GM13976 (cell line): ENCODE results near the gene CALM1.

Experiments used
- DNase-seq: peaks from one replicate; pipeline ENCODE4 v3.0.0; 2012; ENCODE audit warnings: low spot score
- in situ Hi-C: fragments of 300-500 bp; cut with MboI; formaldehyde crosslinking; loops from one replicate; pipeline ENCODE4 v1.12.0; 2022; ENCODE audit warnings: low sequenced_read_pairs, mixed read lengths, inconsistent platforms; ENCODE audit not compliant: unreplicated experiment
- TF ChIP-seq, protein P1 (sequence below): IDR thresholded peaks from 2 replicates; pipeline ENCODE4 v1.5.1; 2012; ENCODE audit warnings: borderline replicate concordance, mild to moderate bottlenecking; ENCODE audit not compliant: insufficient read depth; ENCODE audit errors: extremely low read depth, missing control alignments, control extremely low read depth

Gene CALM1

DNA sequence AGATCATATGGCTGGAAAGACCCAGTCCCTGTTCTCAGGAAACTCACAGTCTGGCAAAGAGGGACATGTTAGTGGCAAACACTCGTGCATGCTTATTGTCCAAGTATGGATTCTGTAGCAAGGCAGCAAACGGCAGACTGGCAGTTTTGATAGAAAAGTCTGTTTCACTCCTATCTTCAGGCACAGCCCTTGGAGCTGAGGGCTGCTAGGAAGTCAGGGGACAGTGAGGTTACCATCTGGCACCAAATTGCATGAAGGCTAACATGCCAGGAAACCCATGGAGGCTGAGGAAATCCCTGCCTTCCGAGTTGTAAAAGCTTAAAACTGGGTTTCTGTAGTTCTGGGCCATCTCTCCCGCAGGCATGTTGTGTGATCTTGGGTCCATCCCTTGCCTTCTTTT, 32.9 kb downstream of the CALM1 start:
- in situ Hi-C loops = no loop called here
- TF ChIP-seq, protein P1, sequence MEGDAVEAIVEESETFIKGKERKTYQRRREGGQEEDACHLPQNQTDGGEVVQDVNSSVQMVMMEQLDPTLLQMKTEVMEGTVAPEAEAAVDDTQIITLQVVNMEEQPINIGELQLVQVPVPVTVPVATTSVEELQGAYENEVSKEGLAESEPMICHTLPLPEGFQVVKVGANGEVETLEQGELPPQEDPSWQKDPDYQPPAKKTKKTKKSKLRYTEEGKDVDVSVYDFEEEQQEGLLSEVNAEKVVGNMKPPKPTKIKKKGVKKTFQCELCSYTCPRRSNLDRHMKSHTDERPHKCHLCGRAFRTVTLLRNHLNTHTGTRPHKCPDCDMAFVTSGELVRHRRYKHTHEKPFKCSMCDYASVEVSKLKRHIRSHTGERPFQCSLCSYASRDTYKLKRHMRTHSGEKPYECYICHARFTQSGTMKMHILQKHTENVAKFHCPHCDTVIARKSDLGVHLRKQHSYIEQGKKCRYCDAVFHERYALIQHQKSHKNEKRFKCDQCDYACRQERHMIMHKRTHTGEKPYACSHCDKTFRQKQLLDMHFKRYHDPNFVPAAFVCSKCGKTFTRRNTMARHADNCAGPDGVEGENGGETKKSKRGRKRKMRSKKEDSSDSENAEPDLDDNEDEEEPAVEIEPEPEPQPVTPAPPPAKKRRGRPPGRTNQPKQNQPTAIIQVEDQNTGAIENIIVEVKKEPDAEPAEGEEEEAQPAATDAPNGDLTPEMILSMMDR = no peak
- no peak for DNase-seq

DNA sequence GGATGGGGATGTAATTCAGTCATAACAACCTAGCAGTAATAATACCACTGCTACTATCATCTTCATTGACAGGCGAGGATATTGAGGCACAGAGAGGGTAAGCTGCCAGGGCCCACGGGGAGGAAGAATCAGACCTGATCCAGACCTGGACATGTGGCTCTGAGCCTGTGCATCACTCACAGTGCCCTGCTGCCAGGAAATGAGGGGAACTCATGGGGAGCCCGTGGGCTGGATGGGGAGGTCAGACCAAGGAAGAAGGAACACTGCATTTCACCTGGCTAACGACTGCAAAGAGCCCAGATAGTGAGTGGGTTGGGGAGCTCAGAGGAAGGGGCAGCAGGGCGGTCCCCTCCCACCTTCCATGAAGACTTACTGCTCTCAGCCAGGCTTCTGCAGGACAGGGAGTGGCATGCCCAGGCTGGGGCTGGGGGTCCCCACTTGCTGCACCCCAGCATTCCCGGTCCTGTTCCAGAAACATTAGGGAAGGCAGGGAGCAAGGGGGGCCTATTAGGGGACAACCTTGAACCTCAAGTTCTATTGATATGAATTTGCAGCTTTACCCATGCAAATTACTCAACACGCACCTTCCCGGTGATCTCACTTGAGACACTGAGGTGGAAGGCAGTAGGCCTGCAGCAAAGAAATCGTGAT, 37.7 kb downstream of the CALM1 start:
- TF ChIP-seq, protein P1 = no peak
- no peak for DNase-seq
- in situ Hi-C loops = no loop called here

DNA sequence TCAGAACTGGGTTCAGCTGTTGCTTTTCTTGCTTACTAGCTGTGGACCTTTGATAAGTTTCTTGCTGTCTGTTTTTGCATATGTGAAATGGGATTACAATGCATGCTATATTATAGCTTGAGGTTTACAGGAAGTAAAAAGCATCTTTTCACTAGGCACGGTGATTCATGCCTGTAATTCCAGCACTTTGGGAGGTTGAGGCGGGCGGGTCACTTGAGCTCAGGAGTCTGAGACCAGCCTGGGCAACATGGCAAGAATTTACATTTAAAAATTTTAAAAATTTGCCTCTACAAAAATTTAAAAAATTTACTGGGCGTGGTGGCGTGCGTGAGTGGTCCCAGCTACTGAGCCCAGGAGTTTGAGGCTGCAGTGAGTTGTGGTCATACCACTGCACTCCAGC, 42.0 kb downstream of the CALM1 start:
- DNase-seq = no peak
- in situ Hi-C loops = no loop called here
- TF ChIP-seq, protein P1 = no peak

DNA sequence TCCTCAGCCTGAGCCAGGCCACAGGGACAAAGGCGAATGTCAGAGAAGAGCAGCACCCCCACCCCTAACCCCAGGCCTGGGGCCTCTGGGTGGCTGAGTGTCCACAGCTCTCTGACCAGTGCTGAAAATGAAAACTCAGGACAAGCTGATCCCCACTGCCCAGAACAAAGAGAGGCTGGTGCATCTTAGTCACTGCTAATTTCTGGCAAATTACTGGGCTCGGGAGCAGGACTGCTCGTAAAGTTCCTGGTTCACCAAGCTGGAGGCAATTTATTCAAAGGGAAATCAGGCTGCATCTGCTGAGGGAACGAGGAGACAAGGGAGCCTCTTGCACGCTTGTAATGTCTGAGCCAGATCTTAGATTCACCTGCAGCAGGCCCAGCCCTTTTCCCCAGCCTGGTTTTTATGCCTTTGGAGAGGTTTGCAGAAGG, 43.2 kb downstream of the CALM1 start:
- TF ChIP-seq, protein P1 = no peak
- in situ Hi-C loops = no loop called here
- DNase-seq = no peak

DNA sequence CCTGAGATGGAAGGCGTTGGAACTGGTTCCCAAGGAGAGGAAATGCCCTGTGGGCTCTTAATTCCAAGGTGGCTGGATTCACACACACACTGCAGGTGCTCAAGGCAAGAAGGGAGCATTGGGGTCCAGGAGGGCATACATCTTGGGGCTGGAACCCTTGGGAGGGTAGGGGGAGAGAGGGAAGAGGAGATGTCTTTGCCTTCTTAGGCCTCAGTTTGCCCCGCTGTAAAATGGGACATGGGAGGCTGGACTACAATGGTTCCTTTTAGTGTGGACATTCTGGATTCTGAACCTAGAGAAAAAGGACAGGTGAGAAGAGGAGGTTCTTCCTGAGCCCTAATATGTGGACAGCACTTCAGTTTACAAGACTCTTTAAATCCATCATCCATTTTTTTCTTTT, 43.8 kb downstream of the CALM1 start:
- no peak for DNase-seq
- in situ Hi-C loops = no loop called here
- TF ChIP-seq, protein P1 = no peak

DNA sequence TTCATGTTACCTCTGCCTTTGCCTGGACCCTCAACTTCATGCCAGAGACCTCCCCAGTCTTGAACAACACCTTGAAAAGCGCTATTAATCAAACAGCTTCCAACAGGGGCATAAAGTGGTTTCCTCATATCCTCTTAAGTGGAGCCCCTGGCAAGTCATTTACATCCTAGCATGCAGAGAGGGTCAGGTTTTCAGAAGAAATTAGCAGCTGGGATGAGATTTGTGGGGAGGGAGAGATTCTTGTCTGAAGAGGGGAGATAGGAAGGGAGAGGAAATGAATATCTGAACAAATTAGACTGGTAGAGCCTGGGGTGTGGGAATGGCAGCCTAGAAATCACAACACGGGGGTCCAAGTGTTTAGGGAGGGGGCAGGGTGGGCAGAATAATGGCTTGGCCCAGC, 45.6 kb downstream of the CALM1 start:
- TF ChIP-seq, protein P1 = no peak
- in situ Hi-C loops = no loop called here
- no peak for DNase-seq
